ENCODE data around the gene CAMP. TPM values are rescaled to one million over a fixed set of nuclear protein-coding genes. Genes with fewer than 3 reads are reported as not detected.
A peak's percentile ranks its signal among the peaks of the same experiment; 100 is the strongest.

CAMP gene
- total and polyA plus RNA-seq, 7 donors: 1.1 to 1.2 TPM; not detected in 5

DNA sequence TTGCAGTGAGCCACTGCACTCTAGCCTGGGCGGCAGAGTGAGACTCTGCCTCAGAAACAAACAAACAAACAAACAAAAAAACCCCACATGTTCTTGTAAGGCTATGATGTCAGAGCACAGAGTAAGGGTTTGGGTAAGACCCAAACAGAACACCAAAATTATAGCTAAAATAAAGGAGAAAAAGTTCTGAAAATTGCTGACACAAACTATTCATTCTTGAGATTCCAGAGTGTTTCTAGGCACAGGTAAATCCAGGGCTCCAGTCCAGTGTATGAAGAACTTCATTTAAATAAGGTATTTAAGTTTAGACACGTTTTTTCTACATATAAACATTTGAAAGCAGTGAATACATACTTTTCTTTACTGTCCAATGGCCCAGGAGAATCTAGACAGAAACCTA, 39.0 kb upstream of the CAMP start:
- Histone ChIP-seq H3K27ac (no peak overlapping the region), H3K36me3 (no peaks in the 10 kb centered on the region), H3K27me3 (peaks cover 0 to 4% (median 0%) of the 10 kb centered on the region in 3 donors), H3K9me3 (no peaks in the 10 kb centered on the region), H3K4me1 (peaks cover 0 to 17% (median 14%) of the 10 kb centered on the region in 4 donors), H3K4me3 (no peak overlapping the region)
- TF ChIP-seq POLR2A (IDR thresholded peaks at IDR 0.05): no peak
- no peak for TF ChIP-seq POLR2AphosphoS5 (IDR thresholded peaks at IDR 0.05)
- TF ChIP-seq EP300 (IDR thresholded peaks at IDR 0.05): no peak
- TF ChIP-seq, protein P1, sequence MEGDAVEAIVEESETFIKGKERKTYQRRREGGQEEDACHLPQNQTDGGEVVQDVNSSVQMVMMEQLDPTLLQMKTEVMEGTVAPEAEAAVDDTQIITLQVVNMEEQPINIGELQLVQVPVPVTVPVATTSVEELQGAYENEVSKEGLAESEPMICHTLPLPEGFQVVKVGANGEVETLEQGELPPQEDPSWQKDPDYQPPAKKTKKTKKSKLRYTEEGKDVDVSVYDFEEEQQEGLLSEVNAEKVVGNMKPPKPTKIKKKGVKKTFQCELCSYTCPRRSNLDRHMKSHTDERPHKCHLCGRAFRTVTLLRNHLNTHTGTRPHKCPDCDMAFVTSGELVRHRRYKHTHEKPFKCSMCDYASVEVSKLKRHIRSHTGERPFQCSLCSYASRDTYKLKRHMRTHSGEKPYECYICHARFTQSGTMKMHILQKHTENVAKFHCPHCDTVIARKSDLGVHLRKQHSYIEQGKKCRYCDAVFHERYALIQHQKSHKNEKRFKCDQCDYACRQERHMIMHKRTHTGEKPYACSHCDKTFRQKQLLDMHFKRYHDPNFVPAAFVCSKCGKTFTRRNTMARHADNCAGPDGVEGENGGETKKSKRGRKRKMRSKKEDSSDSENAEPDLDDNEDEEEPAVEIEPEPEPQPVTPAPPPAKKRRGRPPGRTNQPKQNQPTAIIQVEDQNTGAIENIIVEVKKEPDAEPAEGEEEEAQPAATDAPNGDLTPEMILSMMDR (IDR thresholded peaks at IDR 0.05): no peak
- intact Hi-C loops (cut with DNase I): no loop called here
- DNase-seq: no peak
- WGBS, 2 donors: 83 to 89% methylated on average over 2 of the region's 2 CpGs

DNA sequence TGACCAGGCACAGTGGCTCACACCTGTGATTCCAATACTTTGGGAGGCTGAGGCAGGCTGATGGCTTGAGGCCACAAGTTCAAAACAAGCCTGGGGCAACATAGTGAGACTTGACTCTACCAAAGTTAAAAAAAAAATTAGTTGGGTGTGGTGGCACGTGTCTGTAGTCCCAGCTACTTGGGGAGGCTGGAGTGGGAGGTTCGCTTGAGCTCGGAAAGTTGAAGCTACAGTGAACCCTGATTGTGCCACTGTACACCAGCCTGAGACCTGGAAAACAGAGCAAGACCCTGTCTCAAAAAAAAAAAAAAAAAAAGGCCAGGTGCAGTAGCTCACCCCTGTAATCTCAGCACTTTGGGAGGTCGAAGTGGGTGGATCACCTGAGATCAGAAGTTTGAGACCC, 38.2 kb upstream of the CAMP start:
- Histone ChIP-seq H3K27ac (no peak overlapping the region), H3K27me3 (peaks cover 0 to 4% (median 0%) of the 10 kb centered on the region in 3 donors), H3K4me3 (no peak overlapping the region), H3K4me1 (peaks cover 0 to 17% (median 14%) of the 10 kb centered on the region in 4 donors), H3K9me3 (no peaks in the 10 kb centered on the region), H3K36me3 (no peaks in the 10 kb centered on the region)
- TF ChIP-seq POLR2A (IDR thresholded peaks at IDR 0.05) (no peak), EP300 (IDR thresholded peaks at IDR 0.05) (no peak), POLR2AphosphoS5 (IDR thresholded peaks at IDR 0.05) (no peak)
- TF ChIP-seq, protein P1 (IDR thresholded peaks at IDR 0.05): no peak
- DNase-seq: no peak
- intact Hi-C loops (cut with DNase I): no loop called here
- 68 to 87% methylated on average over 4 of the region's 4 CpGs for WGBS, 2 donors

DNA sequence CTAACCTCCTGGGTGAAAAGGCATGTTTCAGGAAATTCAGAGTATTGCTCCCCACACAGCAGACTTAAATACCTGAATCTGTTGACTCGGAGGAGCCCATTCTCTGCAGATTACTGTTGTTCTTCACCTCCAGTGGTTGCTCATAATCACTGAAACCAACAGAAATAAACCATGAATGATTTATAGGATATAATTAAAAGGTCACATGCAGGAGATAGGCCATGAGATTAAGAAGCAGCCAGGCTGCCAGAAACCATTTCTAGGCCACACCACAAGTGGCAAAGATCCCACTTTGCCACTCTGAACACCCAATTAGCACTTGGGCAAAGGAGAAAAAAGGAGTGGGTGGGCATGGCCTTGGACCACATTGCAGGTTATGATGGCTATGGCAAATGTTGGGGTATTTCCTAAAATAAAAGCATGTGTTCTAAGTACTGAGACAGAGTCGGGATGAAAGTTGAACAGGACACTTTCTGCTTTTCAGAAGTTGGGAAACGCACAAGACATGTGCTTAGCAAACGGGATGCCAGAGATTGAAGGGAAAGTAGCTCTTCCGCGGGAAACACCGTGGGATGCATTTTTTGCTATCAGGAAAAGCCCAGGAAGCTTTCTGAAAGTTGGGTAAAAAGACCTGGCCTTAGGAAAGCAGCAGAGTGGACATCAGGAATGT, 36.5 kb upstream of the CAMP start:
- Histone ChIP-seq H3K4me1 (peaks cover 0 to 17% (median 14%) of the 10 kb centered on the region in 4 donors), H3K36me3 (no peaks in the 10 kb centered on the region), H3K27me3 (peaks cover 0 to 4% (median 0%) of the 10 kb centered on the region in 3 donors), H3K9me3 (no peaks in the 10 kb centered on the region), H3K27ac (no peak overlapping the region), H3K4me3 (peak overlapping the region in 1 of 4 donors; percentile 71)
- 14 to 40% methylated on average over 7 of the region's 7 CpGs for WGBS, 2 donors
- TF ChIP-seq, protein P1 (IDR thresholded peaks at IDR 0.05): no peak
- TF ChIP-seq EP300 (IDR thresholded peaks at IDR 0.05) (no peak), POLR2A (IDR thresholded peaks at IDR 0.05) (no peak), POLR2AphosphoS5 (IDR thresholded peaks at IDR 0.05) (no peak)
- no peak for DNase-seq
- intact Hi-C loops (cut with DNase I): no loop called here

DNA sequence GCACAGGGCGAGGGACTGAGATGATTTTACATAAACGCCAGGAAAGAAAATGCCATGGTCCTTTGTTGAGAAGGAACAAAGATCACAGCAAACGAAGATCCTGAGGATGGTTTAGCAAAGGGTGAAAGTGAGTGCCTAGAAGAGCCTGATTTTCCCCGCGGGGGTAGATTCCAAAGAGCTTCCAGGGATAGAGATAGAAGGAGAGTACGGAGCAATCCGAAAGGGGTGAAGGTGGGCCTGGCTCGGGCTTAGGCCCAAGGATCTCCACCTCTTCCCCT, 36.1 kb upstream of the CAMP start:
- 3 to 13% methylated on average over 8 of the region's 8 CpGs for WGBS, 2 donors
- Histone ChIP-seq H3K4me1 (peaks cover 0 to 17% (median 14%) of the 10 kb centered on the region in 4 donors), H3K27ac (peak overlapping the region in 1 of 4 donors; percentile 74), H3K27me3 (peaks cover 0 to 4% (median 0%) of the 10 kb centered on the region in 3 donors), H3K36me3 (no peaks in the 10 kb centered on the region), H3K9me3 (no peaks in the 10 kb centered on the region), H3K4me3 (peak overlapping the region; percentile 46 to 73 (median 68))
- no peak for TF ChIP-seq EP300 (IDR thresholded peaks at IDR 0.05)
- TF ChIP-seq POLR2AphosphoS5 (IDR thresholded peaks at IDR 0.05): no peak
- no peak for TF ChIP-seq POLR2A (IDR thresholded peaks at IDR 0.05)
- TF ChIP-seq, protein P1 (IDR thresholded peaks at IDR 0.05): no peak
- intact Hi-C loops (cut with DNase I): no loop called here
- DNase-seq: no peak

All from sigmoid colon (tissue), 7 donors.